NCI-H2227 treated with DMSO at 0.1 percent for 48 hours (cell line): ENCODE measurements around the gene TMEM204.

ENCODE experiments used
- DNase-seq: peaks from one replicate; lab custom pipeline; 2025; lab: John Stamatoyannopoulos, UW

The TMEM204 gene

GRCh38 chr16:1533443-1533951 is at the start of gene TMEM204:
Gene TMEM204, plus strand, starts transcription at chr16:1533666. Its CDS starts 610 bp downstream, at chr16:1534276.
- no peak for DNase-seq

GRCh38 chr16:1485847-1486496 is 47.5 kb upstream of the TMEM204 start:
- DNase-seq: no peak

GRCh38 chr16:1486551-1487390 is 46.7 kb upstream of the TMEM204 start:
- DNase-seq: no peak

DNA sequence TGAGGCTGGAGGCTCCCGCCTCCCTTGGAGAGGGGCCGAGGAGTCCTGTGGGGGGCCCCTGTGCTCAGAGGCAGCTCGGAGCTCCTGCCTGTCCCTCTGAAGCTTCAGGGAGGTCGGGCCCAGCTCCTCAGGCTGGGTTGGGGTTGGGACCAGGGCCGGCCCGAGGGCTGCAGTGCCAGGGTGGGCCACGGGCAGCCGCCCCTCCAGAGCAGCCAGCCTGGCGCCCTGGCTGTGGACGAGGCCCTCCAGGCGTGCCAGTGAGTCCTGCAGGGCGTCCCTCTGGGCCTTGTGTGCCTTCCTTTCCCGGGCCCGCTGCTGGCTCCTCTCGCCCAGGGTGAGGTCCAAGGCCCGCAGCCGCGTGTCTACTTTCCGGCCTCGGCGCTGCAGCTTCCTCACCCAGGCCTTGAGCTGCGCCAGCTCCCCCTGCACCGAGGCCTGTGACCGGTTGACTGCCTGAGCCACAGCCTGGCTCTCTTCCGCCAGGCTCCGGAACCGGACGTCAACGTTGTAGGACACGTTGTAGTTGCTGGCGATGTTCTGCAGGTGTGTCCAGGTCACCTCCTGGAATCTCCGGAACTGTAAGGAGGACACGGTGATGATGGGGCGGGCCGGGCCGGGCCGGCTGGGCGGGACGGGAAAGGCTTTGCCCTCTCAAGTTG is 45.9 kb upstream of the TMEM204 start:
- no peak for DNase-seq

- no peak for DNase-seq
These were observed 45.3 kb upstream of the TMEM204 start for GRCh38 chr16:1488054-1488601.

GRCh38 chr16:1488619-1489018 is 44.8 kb upstream of the TMEM204 start, which contains the start of gene PTX4:
Gene PTX4, minus strand, starts transcription at chr16:1488944. Its CDS starts 35 bp downstream, at chr16:1488909.
- DNase-seq: no peak

DNA sequence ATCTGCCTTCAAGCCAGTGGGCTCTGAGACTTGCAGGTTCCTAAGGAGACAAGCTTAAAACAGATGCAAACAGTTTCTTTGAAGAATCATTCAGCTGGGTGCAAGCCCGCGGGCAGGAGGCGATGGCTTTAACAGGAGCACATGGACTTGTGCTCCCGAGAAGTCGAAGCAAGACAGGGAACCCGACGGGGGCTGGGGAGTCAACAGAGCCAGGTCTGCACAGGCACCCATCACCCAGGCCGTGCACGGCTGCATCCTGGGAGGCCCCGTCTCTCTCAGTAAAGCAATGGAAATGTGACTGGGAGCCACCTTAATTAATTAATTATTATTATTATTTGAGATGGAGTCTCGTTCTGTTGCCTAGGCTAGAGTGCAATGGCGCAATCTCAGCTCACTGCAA is 44.4 kb upstream of the TMEM204 start:
- DNase-seq: no peak

- DNase-seq: no peak
These were observed 42.1 kb upstream of the TMEM204 start for GRCh38 chr16:1491327-1491726.

GRCh38 chr16:1492082-1492922 is 41.2 kb upstream of the TMEM204 start:
- DNase-seq: no peak

DNA sequence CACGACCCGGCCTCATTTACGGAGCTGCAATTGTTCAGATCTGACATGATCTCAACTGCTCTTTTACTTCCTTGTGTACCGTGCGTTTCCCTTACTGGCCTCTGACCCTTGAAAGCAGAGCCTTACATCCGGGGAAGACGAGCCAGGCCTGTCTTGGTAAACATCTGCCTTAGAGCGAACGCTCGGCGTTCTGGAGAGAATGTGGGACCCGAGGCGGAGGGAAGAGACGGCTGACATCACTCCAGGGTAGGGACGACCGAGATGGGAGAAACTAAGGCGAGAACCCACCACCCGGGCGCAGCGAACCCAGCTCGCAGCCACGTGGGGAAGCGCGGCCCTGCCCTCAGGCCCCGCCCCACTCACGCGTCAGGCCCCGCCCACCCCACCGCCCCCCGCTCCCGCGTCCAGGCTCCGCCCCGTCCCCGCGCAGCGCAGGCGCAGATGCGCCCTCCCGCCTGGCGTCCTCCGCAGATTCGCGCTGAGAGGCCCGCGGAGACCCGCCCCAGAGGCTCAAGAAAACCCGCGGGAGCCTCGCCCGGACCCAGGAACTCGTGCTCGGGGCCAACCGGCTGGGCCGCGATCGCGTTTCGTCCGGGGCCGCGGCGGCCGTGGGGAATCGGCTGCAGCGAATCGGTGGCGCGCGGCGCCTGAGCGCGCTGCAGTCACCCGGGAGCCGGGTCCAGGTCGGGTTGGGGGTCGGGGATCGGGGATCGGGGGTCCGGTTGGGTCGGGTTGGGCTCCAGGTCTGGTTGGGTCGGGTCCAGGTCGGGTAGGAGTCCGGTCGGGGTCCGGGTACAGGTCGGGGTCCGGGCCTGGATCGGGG is 40.3 kb upstream of the TMEM204 start, which contains the start of gene TELO2:
Gene TELO2, plus strand, starts transcription at position 438 of the 823 bp plus-strand sequence. CDS start 922 bp downstream, outside the sequence.
- DNase-seq: peak; percentile 79

- DNase-seq: no peak
These were observed 39.7 kb upstream of the TMEM204 start for GRCh38 chr16:1493746-1494094.

DNA sequence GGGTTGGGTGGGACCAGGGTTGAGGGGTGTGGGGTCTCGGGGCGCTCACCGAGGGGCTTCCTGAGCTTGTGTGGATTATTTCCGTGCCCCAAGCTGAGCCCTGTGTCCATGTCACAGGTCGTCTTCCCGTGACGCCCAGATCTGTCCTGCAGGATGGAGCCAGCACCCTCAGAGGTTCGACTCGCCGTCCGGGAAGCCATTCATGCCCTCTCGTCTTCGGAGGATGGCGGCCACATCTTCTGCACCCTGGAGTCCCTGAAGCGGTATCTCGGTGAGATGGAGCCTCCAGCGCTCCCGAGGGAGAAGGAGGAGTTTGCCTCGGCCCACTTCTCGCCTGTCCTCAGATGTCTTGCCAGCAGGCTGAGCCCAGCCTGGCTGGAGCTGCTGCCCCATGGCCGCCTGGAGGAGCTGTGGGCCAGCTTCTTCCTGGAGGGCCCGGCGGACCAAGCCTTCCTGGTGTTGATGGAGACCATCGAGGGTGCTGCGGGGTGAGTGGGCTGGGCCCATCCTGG is 39.3 kb upstream of the TMEM204 start:
- DNase-seq: peak; percentile 8

- DNase-seq: no peak
These were observed 38.8 kb upstream of the TMEM204 start for GRCh38 chr16:1494711-1495110.

GRCh38 chr16:1495211-1495888 is 38.1 kb upstream of the TMEM204 start:
- no peak for DNase-seq

DNA sequence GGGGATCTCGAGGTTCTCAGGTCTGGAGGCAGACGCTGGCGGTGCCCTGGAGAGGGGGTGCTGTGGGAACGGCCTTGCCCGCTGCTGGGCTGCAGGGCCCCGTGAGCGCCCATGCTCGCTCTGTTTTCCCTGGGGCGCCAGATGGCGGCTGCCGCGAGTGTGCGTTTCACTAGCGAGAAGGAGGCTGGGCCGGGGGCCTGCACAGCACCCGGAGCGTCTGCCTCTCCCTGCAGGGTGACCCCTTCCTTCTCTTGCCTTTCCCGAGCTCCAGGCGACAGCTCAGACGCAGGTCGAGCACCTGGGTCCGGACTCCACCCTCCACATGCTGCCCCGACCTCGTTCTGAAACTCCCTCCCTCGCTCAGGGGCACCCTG is 37.6 kb upstream of the TMEM204 start:
- no peak for DNase-seq

DNA sequence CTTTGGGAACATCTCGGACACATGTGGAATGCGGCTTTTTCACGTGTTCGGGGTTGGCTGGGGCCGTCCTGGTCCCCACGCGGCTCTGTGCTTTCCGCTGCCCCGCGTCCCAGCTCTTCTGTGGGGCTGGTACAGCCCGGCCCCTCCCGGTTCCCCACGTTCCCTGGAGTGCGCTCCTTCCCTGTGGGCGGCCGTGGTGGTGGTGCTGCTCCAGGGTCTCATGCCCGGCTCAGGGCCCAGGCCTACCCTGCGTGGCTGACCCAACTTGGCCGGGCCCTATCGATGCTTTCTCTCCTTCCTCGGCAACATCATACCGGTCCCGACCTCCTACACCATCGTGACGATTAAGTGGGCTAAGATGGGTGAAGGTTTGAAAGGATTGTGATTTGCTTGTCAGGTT is 37.0 kb upstream of the TMEM204 start:
- no peak for DNase-seq

- DNase-seq: no peak
These were observed 36.4 kb upstream of the TMEM204 start for GRCh38 chr16:1497014-1497598.

DNA sequence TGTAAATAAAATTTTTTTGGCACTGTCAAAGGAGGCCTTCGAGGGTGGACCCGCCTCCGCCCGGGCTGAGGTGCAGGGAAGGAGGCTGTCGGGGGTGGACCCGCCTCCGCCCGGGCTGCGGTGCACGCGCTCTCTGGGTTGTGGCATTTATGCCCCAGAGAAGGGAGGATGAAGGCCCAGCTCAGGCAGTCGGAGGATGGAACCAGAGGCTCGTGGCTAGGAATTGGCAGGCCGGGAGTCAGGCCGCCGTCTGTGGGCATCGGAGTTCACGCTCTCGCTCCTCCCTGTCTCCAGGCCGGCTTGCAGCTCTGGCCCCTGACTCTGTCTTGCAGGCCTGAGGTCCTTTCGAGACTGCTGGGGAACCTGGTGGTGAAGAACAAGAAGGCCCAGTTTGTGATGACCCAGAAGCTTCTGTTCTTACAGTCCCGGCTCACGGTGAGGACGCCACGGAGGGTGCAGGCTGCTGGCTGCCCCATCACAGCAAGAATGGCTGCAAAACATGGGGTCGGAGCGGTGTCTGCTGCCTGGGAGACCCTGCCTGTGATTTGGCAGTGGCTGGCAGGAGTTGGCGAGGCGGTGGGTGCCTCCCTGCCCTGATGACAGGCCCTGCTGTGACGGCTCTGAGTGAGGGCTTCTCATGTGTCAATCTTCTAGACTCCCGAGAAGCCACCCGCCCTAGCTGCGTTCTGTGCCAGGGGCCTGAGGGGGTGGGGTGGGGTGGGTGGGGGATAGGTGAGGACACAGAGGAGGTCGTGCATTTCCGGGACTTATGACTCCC is 34.4 kb upstream of the TMEM204 start:
- no peak for DNase-seq
